HG02943 (cell line): Measurements from ENCODE around the gene CTIF.

Experiments
- ATAC-seq: cut with Tn5 transposase; IDR thresholded peaks from one replicate; pipeline ENCODE4 v1.9.1; 2021; ENCODE audit warnings: mild to moderate bottlenecking, low read depth, moderate library complexity; ENCODE audit not compliant: unreplicated experiment

CTIF gene

GRCh38 chr18:48573632-48574283 is 34.9 kb downstream of the CTIF start:
- ATAC-seq: no peak

GRCh38 chr18:48574667-48575300 is 36.0 kb downstream of the CTIF start:
- no peak for ATAC-seq

- no peak for ATAC-seq
Observed at GRCh38 chr18:48575301-48575657, 36.4 kb downstream of the CTIF start.

GRCh38 chr18:48575658-48576456 is 37.0 kb downstream of the CTIF start:
- no peak for ATAC-seq

GRCh38 chr18:48576457-48576771 is 37.6 kb downstream of the CTIF start:
- no peak for ATAC-seq

GRCh38 chr18:48577478-48578190 is 38.8 kb downstream of the CTIF start:
- ATAC-seq: no peak

GRCh38 chr18:48578289-48578688 is 39.5 kb downstream of the CTIF start:
- no peak for ATAC-seq

GRCh38 chr18:48580066-48580465 is 41.2 kb downstream of the CTIF start:
- no peak for ATAC-seq

GRCh38 chr18:48580782-48581181 is 42.0 kb downstream of the CTIF start:
- ATAC-seq: no peak

GRCh38 chr18:48581206-48581605 is 42.4 kb downstream of the CTIF start:
- no peak for ATAC-seq

- ATAC-seq: no peak
Observed at GRCh38 chr18:48581941-48582340, 43.1 kb downstream of the CTIF start.

- ATAC-seq: no peak
Observed at GRCh38 chr18:48582946-48583345, 44.1 kb downstream of the CTIF start.

GRCh38 chr18:48583573-48583972 is 44.7 kb downstream of the CTIF start:
- ATAC-seq: no peak

- ATAC-seq: no peak
Observed at GRCh38 chr18:48589797-48590519, 51.1 kb downstream of the CTIF start.

GRCh38 chr18:48590678-48591077 is 51.8 kb downstream of the CTIF start:
- no peak for ATAC-seq

GRCh38 chr18:48592540-48593171 is 53.8 kb downstream of the CTIF start:
- no peak for ATAC-seq

- no peak for ATAC-seq
Observed at GRCh38 chr18:48594471-48595094, 55.8 kb downstream of the CTIF start.

GRCh38 chr18:48595703-48596218 is 56.9 kb downstream of the CTIF start:
- no peak for ATAC-seq

GRCh38 chr18:48597110-48597509 is 58.3 kb downstream of the CTIF start:
- ATAC-seq: no peak
